ENCODE measurements around the gene CDK6. TPM values are rescaled to one million over a fixed set of nuclear protein-coding genes. Genes with fewer than 3 reads are reported as not detected.

The CDK6 gene
- total RNA-seq, 1 experiment from 2014 or later, result 175 TPM

GRCh38 chr7:92704858-92705257 is 131.5 kb downstream of the CDK6 start:
- Histone ChIP-seq H3K36me3 (ENCODE audit: control insufficient read depth, insufficient read depth, low read length) (no peaks in the 10 kb centered on the region), H3K27me3 (replicated peaks; ENCODE audit: control insufficient read depth, insufficient read depth, low read length) (no peaks in the 10 kb centered on the region), H3K9me3 (peaks cover 5% of the 10 kb centered on the region), H3K4me1 (peaks cover 8% of the 10 kb centered on the region), H3K4me3 (ENCODE audit: low read depth, low read length) (no peak overlapping the region)
- Mint-ChIP-seq H3K27ac (ENCODE audit: unreplicated experiment) (no peak overlapping the region), H3K4me3 (ENCODE audit: unreplicated experiment) (no peak overlapping the region), H3K4me1 (ENCODE audit: low read depth, unreplicated experiment) (peaks cover 33% of the 10 kb centered on the region), H3K36me3 (ENCODE audit: insufficient read depth, unreplicated experiment) (peaks cover 75% of the 10 kb centered on the region), H3K27me3 (ENCODE audit: insufficient read depth, unreplicated experiment) (no peaks in the 10 kb centered on the region), H3K9me3 (ENCODE audit: unreplicated experiment) (peaks cover 6% of the 10 kb centered on the region)
- TF ChIP-seq, protein P1, sequence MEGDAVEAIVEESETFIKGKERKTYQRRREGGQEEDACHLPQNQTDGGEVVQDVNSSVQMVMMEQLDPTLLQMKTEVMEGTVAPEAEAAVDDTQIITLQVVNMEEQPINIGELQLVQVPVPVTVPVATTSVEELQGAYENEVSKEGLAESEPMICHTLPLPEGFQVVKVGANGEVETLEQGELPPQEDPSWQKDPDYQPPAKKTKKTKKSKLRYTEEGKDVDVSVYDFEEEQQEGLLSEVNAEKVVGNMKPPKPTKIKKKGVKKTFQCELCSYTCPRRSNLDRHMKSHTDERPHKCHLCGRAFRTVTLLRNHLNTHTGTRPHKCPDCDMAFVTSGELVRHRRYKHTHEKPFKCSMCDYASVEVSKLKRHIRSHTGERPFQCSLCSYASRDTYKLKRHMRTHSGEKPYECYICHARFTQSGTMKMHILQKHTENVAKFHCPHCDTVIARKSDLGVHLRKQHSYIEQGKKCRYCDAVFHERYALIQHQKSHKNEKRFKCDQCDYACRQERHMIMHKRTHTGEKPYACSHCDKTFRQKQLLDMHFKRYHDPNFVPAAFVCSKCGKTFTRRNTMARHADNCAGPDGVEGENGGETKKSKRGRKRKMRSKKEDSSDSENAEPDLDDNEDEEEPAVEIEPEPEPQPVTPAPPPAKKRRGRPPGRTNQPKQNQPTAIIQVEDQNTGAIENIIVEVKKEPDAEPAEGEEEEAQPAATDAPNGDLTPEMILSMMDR (IDR thresholded peaks at IDR 0.05; ENCODE audit: insufficient read depth in 1 of 2, low read depth in 1 of 2, low read length in 1 of 2, severe bottlenecking in 1 of 2, unreplicated experiment in 1 of 2), result no peak
- CTCF ChIA-PET, result no interaction called here
- no TSS peak for BruUV-seq (replicated peaks)
- POLR2A ChIA-PET, result no interaction called here
- DNase-seq, result no peak
- intact Hi-C loops (cut with micrococcal nuclease; ENCODE audit: unreplicated experiment), result no loop called here

- H3K4me3 Mint-ChIP-seq (ENCODE audit: unreplicated experiment), result no peak overlapping the region
- no peak overlapping the region for H3K4me3 ChIP-seq (ENCODE audit: low read depth, low read length)
- DNase-seq, result no peak
- ChIA-PET CTCF (no interaction called here), POLR2A (no interaction called here)
- H3K9me3 ChIP-seq, result peaks cover 5% of the 10 kb centered on the region
- peaks cover 31% of the 10 kb centered on the region for H3K4me1 ChIP-seq
- intact Hi-C loops (cut with micrococcal nuclease; ENCODE audit: unreplicated experiment), result no loop called here
- H3K36me3 Mint-ChIP-seq (ENCODE audit: insufficient read depth, unreplicated experiment), result peaks cover 68% of the 10 kb centered on the region
- H3K27ac Mint-ChIP-seq (ENCODE audit: unreplicated experiment), result peak overlapping the region; percentile 39
- no TSS peak for BruUV-seq (replicated peaks)
- H3K27me3 ChIP-seq (replicated peaks; ENCODE audit: control insufficient read depth, insufficient read depth, low read length), result no peaks in the 10 kb centered on the region
- TF ChIP-seq, protein P1 (IDR thresholded peaks at IDR 0.05; ENCODE audit: insufficient read depth in 1 of 2, low read depth in 1 of 2, low read length in 1 of 2, severe bottlenecking in 1 of 2, unreplicated experiment in 1 of 2), result no peak
- H3K9me3 Mint-ChIP-seq (ENCODE audit: unreplicated experiment), result peaks cover 6% of the 10 kb centered on the region
- H3K27me3 Mint-ChIP-seq (ENCODE audit: insufficient read depth, unreplicated experiment), result no peaks in the 10 kb centered on the region
- no peaks in the 10 kb centered on the region for H3K36me3 ChIP-seq (ENCODE audit: control insufficient read depth, insufficient read depth, low read length)
- H3K4me1 Mint-ChIP-seq (ENCODE audit: low read depth, unreplicated experiment), result peaks cover 32% of the 10 kb centered on the region
Measured at GRCh38 chr7:92702535-92702934, 133.8 kb downstream of the CDK6 start.

- no peak overlapping the region for H3K4me3 Mint-ChIP-seq (ENCODE audit: unreplicated experiment)
- no peaks in the 10 kb centered on the region for H3K27me3 Mint-ChIP-seq (ENCODE audit: insufficient read depth, unreplicated experiment)
- no peak for DNase-seq
- Histone ChIP-seq H3K27me3 (replicated peaks; ENCODE audit: control insufficient read depth, insufficient read depth, low read length) (no peaks in the 10 kb centered on the region), H3K36me3 (ENCODE audit: control insufficient read depth, insufficient read depth, low read length) (no peaks in the 10 kb centered on the region), H3K9me3 (peaks cover 3% of the 10 kb centered on the region), H3K4me3 (ENCODE audit: low read depth, low read length) (no peak overlapping the region), H3K4me1 (peaks cover 47% of the 10 kb centered on the region)
- H3K27ac Mint-ChIP-seq (ENCODE audit: unreplicated experiment), result peak overlapping the region; percentile 61
- CTCF ChIA-PET, result no interaction called here
- TF ChIP-seq, protein P1 (IDR thresholded peaks at IDR 0.05; ENCODE audit: insufficient read depth in 1 of 2, low read depth in 1 of 2, low read length in 1 of 2, severe bottlenecking in 1 of 2, unreplicated experiment in 1 of 2), result no peak
- no TSS peak for BruUV-seq (replicated peaks)
- H3K36me3 Mint-ChIP-seq (ENCODE audit: insufficient read depth, unreplicated experiment), result peaks cover 61% of the 10 kb centered on the region
- peaks cover 6% of the 10 kb centered on the region for H3K9me3 Mint-ChIP-seq (ENCODE audit: unreplicated experiment)
- intact Hi-C loops (cut with micrococcal nuclease; ENCODE audit: unreplicated experiment), result loop anchor here (5.0 kb wide), 2 partner anchors 507 to 532 kb away; partner anchors contain the start of gene VPS50
- POLR2A ChIA-PET, result no interaction called here
- peaks cover 41% of the 10 kb centered on the region for H3K4me1 Mint-ChIP-seq (ENCODE audit: low read depth, unreplicated experiment)
Measured at GRCh38 chr7:92699966-92700514, 136.3 kb downstream of the CDK6 start.
